GM19463 (cell line): ENCODE results near the gene OXER1.
A peak's percentile ranks its signal among the peaks of the same experiment; 100 is the strongest.
"Not testable (repeated sequence)": the region's sequence is repeated elsewhere in the genome, so short reads cannot be mapped to it uniquely, and the experiment has no call there.

Experiments
- ATAC-seq: cut with Tn5 transposase; IDR thresholded peaks from one replicate; pipeline ENCODE4 v1.9.1; 2021; ENCODE audit warnings: mild to moderate bottlenecking, moderate library complexity; ENCODE audit not compliant: unreplicated experiment

OXER1 gene

GRCh38 chr2:42754021-42754775, 9.7 kb downstream of the OXER1 start:
- peak; percentile 68 for ATAC-seq

GRCh38 chr2:42752816-42753813, 10.8 kb downstream of the OXER1 start:
- no peak for ATAC-seq

GRCh38 chr2:42752314-42752713, 11.6 kb downstream of the OXER1 start:
- peak; percentile 45 for ATAC-seq

- ATAC-seq: no peak
Measured at GRCh38 chr2:42748840-42749239, 15.1 kb downstream of the OXER1 start.

- no peak for ATAC-seq
Measured at GRCh38 chr2:42747422-42747821, 16.5 kb downstream of the OXER1 start.

- ATAC-seq: no peak
Measured at GRCh38 chr2:42744545-42745082, 19.3 kb downstream of the OXER1 start.

- ATAC-seq: no peak
Measured at GRCh38 chr2:42743659-42743990, 20.3 kb downstream of the OXER1 start.

- ATAC-seq: no peak
Measured at GRCh38 chr2:42742740-42743658, 20.9 kb downstream of the OXER1 start.

- no peak for ATAC-seq
Measured at GRCh38 chr2:42741140-42741539, 22.8 kb downstream of the OXER1 start.

GRCh38 chr2:42736598-42737322, 27.2 kb downstream of the OXER1 start:
- ATAC-seq: no peak

GRCh38 chr2:42733852-42734251, 30.1 kb downstream of the OXER1 start:
- no peak for ATAC-seq

- ATAC-seq: not testable (repeated sequence)
Measured at GRCh38 chr2:42731316-42731715, 32.6 kb downstream of the OXER1 start.

- ATAC-seq: no peak
Measured at GRCh38 chr2:42726680-42727079, 37.3 kb downstream of the OXER1 start.

- ATAC-seq: no peak
Measured at GRCh38 chr2:42725657-42726056, 38.3 kb downstream of the OXER1 start.

- no peak for ATAC-seq
Measured at GRCh38 chr2:42724886-42725285, 39.0 kb downstream of the OXER1 start.

GRCh38 chr2:42723465-42723864, 40.5 kb downstream of the OXER1 start:
- no peak for ATAC-seq

- peak; percentile 99 for ATAC-seq
Measured at GRCh38 chr2:42722320-42723190, 41.4 kb downstream of the OXER1 start.

GRCh38 chr2:42721898-42722297, 42.0 kb downstream of the OXER1 start:
- no peak for ATAC-seq

- ATAC-seq: no peak
Measured at GRCh38 chr2:42714686-42715085, 49.2 kb downstream of the OXER1 start.
